SK-N-SH (cell line): ENCODE data around the gene AMPH. TPM values are rescaled to one million over a fixed set of nuclear protein-coding genes. Genes with fewer than 3 reads are reported as not detected.

Experiments
- CTCF ChIA-PET: fragments of 300-600, 350-600 bp; formaldehyde crosslinking; extraction: SDS; loops from one replicate; lab custom pipeline; 2021; lab: Yijun Ruan, JAX
- POLR2A ChIA-PET: fragments of 350-600 bp; sonication (Branson Sonifier 250); formaldehyde crosslinking; extraction: SDS; loops from one replicate; lab custom pipeline; 2020; ENCODE audit warnings: antibody characterized with exemption, inconsistent platforms; lab: Yijun Ruan, JAX
- DNase-seq: peaks from one replicate; pipeline ENCODE4 v3.0.0; 2012
- H2AFZ ChIP-seq: fragments of 200-600 bp; sonication (generic); 2 replicates; pipeline ENCODE4 v1.8.1; 2016; ENCODE audit warnings: antibody characterized with exemption, mild to moderate bottlenecking, low read depth
- H3F3A ChIP-seq: fragments of 200-600 bp; sonication (generic); replicated peaks from 2 replicates; pipeline ENCODE3; 2016; ENCODE audit warnings: antibody characterized with exemption, mild to moderate bottlenecking; ENCODE audit not compliant: insufficient read depth
- H3K27ac ChIP-seq, 2 experiments: fragments of 200-500 bp in 1 of 2; fragments of 200-600 bp in 1 of 2; sonication (Bioruptor generic) in 1 of 2; sonication (generic), shearing (Covaris generic) in 1 of 2; 2 replicates each; pipeline versions ENCODE4 v1.5.1 to v1.6.1; 2014 to 2016; ENCODE audit warnings: low read depth in 2 of 2, inconsistent platforms in 1 of 2, low read length in 1 of 2, mild to moderate bottlenecking in 1 of 2, mixed read lengths in 1 of 2
- H3K27me3 ChIP-seq: fragments of 200-600 bp; sonication (generic), shearing (Covaris generic); 2 replicates; pipeline ENCODE4 v1.6.1; 2016; ENCODE audit warnings: mixed run types; ENCODE audit not compliant: insufficient read depth
- H3K36me3 ChIP-seq, 2 experiments: fragments of 200-500 bp in 1 of 2; fragments of 200-600 bp in 1 of 2; sonication (Bioruptor generic) in 1 of 2; sonication (generic) in 1 of 2; replicated peaks in 1 of 2; 2 replicates each; pipeline versions ENCODE3 to v1.5.1; 2014 to 2016; ENCODE audit warnings: low read length in 1 of 2, mild to moderate bottlenecking in 1 of 2; ENCODE audit not compliant: insufficient read depth in 2 of 2, control insufficient read depth in 1 of 2
- H3K4me1 ChIP-seq, 2 experiments: fragments of 200-500 bp in 1 of 2; fragments of 200-600 bp in 1 of 2; sonication (Bioruptor generic) in 1 of 2; sonication (generic), shearing (Covaris generic) in 1 of 2; 2 replicates each; pipeline versions ENCODE4 v1.5.1 to v1.6.1; 2014 to 2016; ENCODE audit warnings: low read depth in 1 of 2, low read length in 1 of 2, mixed run types in 1 of 2; ENCODE audit not compliant: insufficient read depth in 2 of 2, control insufficient read depth in 1 of 2
- H3K4me2 ChIP-seq: fragments of 200-600 bp; sonication (generic), shearing (Covaris generic); 2 replicates; pipeline ENCODE4 v1.6.1; 2017; ENCODE audit warnings: mixed run types
- H3K4me3 ChIP-seq, 2 experiments: fragments of 200-500 bp in 1 of 2; fragments of 200-600 bp in 1 of 2; sonication (Bioruptor generic) in 1 of 2; sonication (generic), shearing (Covaris generic) in 1 of 2; 2 replicates each; pipeline versions ENCODE4 v1.5.1 to v1.8.1; 2014 to 2016; ENCODE audit warnings: low read depth in 2 of 2, inconsistent platforms in 1 of 2, low read length in 1 of 2, mild to moderate bottlenecking in 1 of 2, mixed read lengths in 1 of 2, moderate library complexity in 1 of 2
- H3K79me2 ChIP-seq: fragments of 200-600 bp; sonication (generic); 2 replicates; pipeline ENCODE4 v1.8.1; 2017; ENCODE audit warnings: mild to moderate bottlenecking; ENCODE audit not compliant: insufficient read depth
- H3K9ac ChIP-seq: fragments of 200-600 bp; sonication (generic); 2 replicates; pipeline ENCODE4 v1.6.1; 2017; ENCODE audit warnings: mixed run types
- H3K9me2 ChIP-seq: fragments of 200-600 bp; sonication (generic); 2 replicates; pipeline ENCODE4 v1.6.1; 2017; ENCODE audit warnings: mixed run types
- H3K9me3 ChIP-seq: fragments of 200-600 bp; sonication (generic); 2 replicates; pipeline ENCODE4 v1.6.1; 2017; ENCODE audit warnings: mixed run types, mild to moderate bottlenecking, moderate library complexity
- H4K20me1 ChIP-seq: fragments of 200-600 bp; sonication (generic); 2 replicates; pipeline ENCODE4 v1.6.1; 2017; ENCODE audit warnings: mild to moderate bottlenecking, mixed run types; ENCODE audit not compliant: insufficient read depth
- CTCF ChIP-seq: fragments of 200-600 bp; sonication (generic); IDR thresholded peaks from 2 replicates; pipeline ENCODE4 v1.6.1; 2017; ENCODE audit warnings: antibody characterized with exemption, mild to moderate bottlenecking, moderate library complexity
- ELF1 ChIP-seq: IDR thresholded peaks from 2 replicates; pipeline ENCODE4 v1.4.0; 2012
- EP300 ChIP-seq, 2 experiments: IDR thresholded peaks; 2 replicates each; pipeline versions ENCODE4 v1.4.0 to v1.6.1; 2012; ENCODE audit warnings: borderline replicate concordance in 1 of 2, low read depth in 1 of 2, low read length in 1 of 2
- FOSL2 ChIP-seq: IDR thresholded peaks from 2 replicates; pipeline ENCODE4 v1.4.0; 2012; ENCODE audit warnings: low read depth, mild to moderate bottlenecking, moderate library complexity, borderline replicate concordance
- FOXM1 ChIP-seq: IDR thresholded peaks from 2 replicates; pipeline ENCODE4 v1.4.0; 2012; ENCODE audit warnings: low read depth, mild to moderate bottlenecking
- GABPA ChIP-seq: IDR thresholded peaks from 2 replicates; pipeline ENCODE4 v1.4.0; 2012; ENCODE audit warnings: low read depth, mild to moderate bottlenecking
- MAX ChIP-seq: IDR thresholded peaks from 2 replicates; pipeline ENCODE4 v1.4.0; 2012; ENCODE audit warnings: low read depth
- NFIC ChIP-seq: IDR thresholded peaks from 2 replicates; pipeline ENCODE4 v1.4.0; 2012; ENCODE audit warnings: borderline replicate concordance
- POLR2AphosphoS5 ChIP-seq: IDR thresholded peaks from 2 replicates; pipeline ENCODE4 v1.6.1; 2012; ENCODE audit warnings: low read depth, low read length
- RAD21 ChIP-seq: IDR thresholded peaks from 2 replicates; pipeline ENCODE4 v1.6.1; 2012; ENCODE audit warnings: mild to moderate bottlenecking, low read length
- SMC3 ChIP-seq: IDR thresholded peaks from 2 replicates; pipeline ENCODE4 v1.6.1; 2012; ENCODE audit warnings: low read depth, low read length, improper control_type of control experiment
- WGBS: methylation state at CpG from one replicate; pipeline ENCODE4 v1.1.6; 2017; ENCODE audit warnings: low lambda C conversion rate; 5-methylcytosine and 5-hydroxymethylcytosine counted together
- polyA plus RNA-seq, 3 experiments: library from polyadenylated mRNA; depleted of rRNA; stranded (reverse); fragments of >200 nt; gene quantifications; 2 replicates each; pipeline ENCODE4 v1.2.3, GENCODE V29; 2012

AMPH gene
- polyA plus RNA-seq, 1 of the 3 experiments (the other 2 are of a cell fraction), result 0.08 TPM

- no peak for DNase-seq
- no peaks in the 10 kb centered on the region for H3K36me3 ChIP-seq
- no peak overlapping the region for H3K4me2 ChIP-seq
- H3K4me3 ChIP-seq, result no peak overlapping the region
- H3F3A ChIP-seq, result no peaks in the 10 kb centered on the region
- H2AFZ ChIP-seq, result no peak overlapping the region
- WGBS, result 4% methylated on average over 3 of the region's 3 CpGs
- POLR2A ChIA-PET, result no interaction called here
- no peak overlapping the region for H3K27ac ChIP-seq
- no peaks in the 10 kb centered on the region for H3K4me1 ChIP-seq
- H4K20me1 ChIP-seq, result no peaks in the 10 kb centered on the region
- H3K9me3 ChIP-seq, result no peaks in the 10 kb centered on the region
- H3K9me2 ChIP-seq, result no peaks in the 10 kb centered on the region
- H3K9ac ChIP-seq, result no peak overlapping the region
- CTCF ChIA-PET, result no interaction called here
- H3K27me3 ChIP-seq, result no peaks in the 10 kb centered on the region; the same call in 1 of the 2 replicates
- H3K79me2 ChIP-seq, result no peaks in the 10 kb centered on the region
- TF ChIP-seq CTCF (no peak), ELF1 (no peak), GABPA (no peak), SMC3 (no peak), MAX (no peak), RAD21 (no peak), POLR2AphosphoS5 (no peak), NFIC (no peak), EP300 (IDR thresholded peaks at IDR 0.05; ENCODE audit: borderline replicate concordance in 1 of 2, low read depth in 1 of 2, low read length in 1 of 2) (no peak)
These were observed 217.4 kb downstream of the AMPH start for GRCh38 chr7:38413784-38414183.

GRCh38 chr7:38411404-38411803 is 219.8 kb downstream of the AMPH start:
- H3K36me3 ChIP-seq, result no peaks in the 10 kb centered on the region
- H3K27ac ChIP-seq, result no peak overlapping the region
- H2AFZ ChIP-seq, result no peak overlapping the region
- no peaks in the 10 kb centered on the region for H3K9me2 ChIP-seq
- no peaks in the 10 kb centered on the region for H3K9me3 ChIP-seq
- whole genome bisulfite sequencing, result 0% methylated on average over 1 of the region's 1 CpG
- no peak overlapping the region for H3K4me3 ChIP-seq
- H3K27me3 ChIP-seq, result no peaks in the 10 kb centered on the region; the same call in 1 of the 2 replicates
- ChIA-PET CTCF (interaction anchor here (0.6 to 5.0 kb wide), 7 partner anchors 9 to 1267 kb away, joined by 3 to 45 read pairs (median 4); no protein-coding TSS in a partner anchor), POLR2A (no interaction called here)
- peak; percentile 29 for TF ChIP-seq RAD21
- no peak for TF ChIP-seq FOSL2
- no peak for TF ChIP-seq NFIC
- TF ChIP-seq FOXM1, result no peak
- TF ChIP-seq CTCF, result peak; percentile 44
- no peaks in the 10 kb centered on the region for H3K79me2 ChIP-seq
- no peak overlapping the region for H3K9ac ChIP-seq
- DNase-seq, result peak; percentile 28
- no peaks in the 10 kb centered on the region for H3F3A ChIP-seq
- no peaks in the 10 kb centered on the region for H4K20me1 ChIP-seq
- no peak overlapping the region for H3K4me2 ChIP-seq
- no peaks in the 10 kb centered on the region for H3K4me1 ChIP-seq
